ENCODE results near the gene MGARP. TPM values are rescaled to one million over a fixed set of nuclear protein-coding genes. Genes with fewer than 3 reads are reported as not detected.
A peak's percentile ranks its signal among the peaks of the same experiment; 100 is the strongest.

The MGARP gene
- polyA plus RNA-seq, 1 of the 3 experiments (the other 2 are of a cell fraction), result 22.9 TPM

GRCh38 chr4:139265654-139266053, 14.4 kb downstream of the MGARP start:
- Histone ChIP-seq H3K79me2 (ENCODE audit: insufficient read depth) (no peaks in the 10 kb centered on the region), H3K4me3 (ENCODE audit: low read depth in 2 of 2, low read length in 1 of 2) (peak overlapping the region in 1 of 2 experiments; percentile 59; a peak in 1 of 4 replicates), H3K9ac (no peak overlapping the region), H3K27me3 (ENCODE audit: insufficient read depth) (no peaks in the 10 kb centered on the region), H3K4me1 (ENCODE audit: control insufficient read depth in 1 of 2, insufficient read depth in 2 of 2, low read depth in 1 of 2, low read length in 1 of 2) (peaks cover 8 to 20% of the 10 kb centered on the region in 2 experiments), H3K36me3 (replicated peaks in 1 of 2; ENCODE audit: control insufficient read depth in 1 of 2, insufficient read depth in 2 of 2, low read length in 1 of 2) (no peaks in the 10 kb centered on the region), H4K20me1 (ENCODE audit: insufficient read depth) (no peaks in the 10 kb centered on the region), H3K27ac (ENCODE audit: low read depth in 2 of 2, low read length in 1 of 2) (peak overlapping the region; percentile 79 to 84; a peak in 3 of 4 replicates), H3F3A (replicated peaks; ENCODE audit: insufficient read depth) (peaks cover 26% of the 10 kb centered on the region), H2AFZ (ENCODE audit: low read depth) (peak overlapping the region; percentile 90), H3K4me2 (peak overlapping the region; percentile 74), H3K9me2 (no peaks in the 10 kb centered on the region), H3K9me3 (no peaks in the 10 kb centered on the region)
- POLR2A ChIA-PET, result interaction anchor here (0.5 kb wide), 1 partner anchor 20 kb away, joined by 3 read pairs; no protein-coding TSS in a partner anchor
- WGBS (ENCODE audit: low lambda C conversion rate), result 61% methylated on average over 3 of the region's 3 CpGs
- no peak for TF ChIP-seq EZH2phosphoT487 (IDR thresholded peaks at IDR 0.05; ENCODE audit: borderline replicate concordance, low read depth)
- TF ChIP-seq EP300 (IDR thresholded peaks at IDR 0.05; ENCODE audit: borderline replicate concordance in 1 of 2, low read depth in 1 of 2, low read length in 1 of 2), result no peak
- no peak for TF ChIP-seq CTCF (IDR thresholded peaks at IDR 0.05)
- TF ChIP-seq MXI1 (IDR thresholded peaks at IDR 0.05; ENCODE audit: low read depth, low read length), result no peak
- TF ChIP-seq RFX5 (IDR thresholded peaks at IDR 0.05; ENCODE audit: low read length), result no peak
- TF ChIP-seq TAF1 (IDR thresholded peaks at IDR 0.05; ENCODE audit: borderline replicate concordance, low read depth, low read length), result no peak
- TF ChIP-seq RXRA (IDR thresholded peaks at IDR 0.05; ENCODE audit: borderline replicate concordance, low read depth), result no peak
- no peak for TF ChIP-seq FOXJ3 (CRISPR knock-in tag; IDR thresholded peaks at IDR 0.05)
- no peak for TF ChIP-seq RAD21 (IDR thresholded peaks at IDR 0.05; ENCODE audit: low read length)
- TF ChIP-seq ZBTB33 (IDR thresholded peaks at IDR 0.05; ENCODE audit: borderline replicate concordance, low read depth), result no peak
- CTCF ChIA-PET, result interaction anchor here (1.2 to 3.3 kb wide), 3 partner anchors 12 to 30 kb away, joined by 3 to 9 read pairs (median 4); no protein-coding TSS in a partner anchor
- no peak for DNase-seq

- Histone ChIP-seq H3K27me3 (ENCODE audit: insufficient read depth) (no peaks in the 10 kb centered on the region), H3K4me3 (ENCODE audit: low read depth in 2 of 2, low read length in 1 of 2) (no peak overlapping the region), H3K9ac (no peak overlapping the region), H3F3A (replicated peaks; ENCODE audit: insufficient read depth) (peaks cover 11% of the 10 kb centered on the region), H3K27ac (ENCODE audit: low read depth in 2 of 2, low read length in 1 of 2) (no peak overlapping the region; a peak in 1 of 4 replicates), H3K9me2 (no peaks in the 10 kb centered on the region), H3K9me3 (no peaks in the 10 kb centered on the region), H3K4me1 (ENCODE audit: control insufficient read depth in 1 of 2, insufficient read depth in 2 of 2, low read depth in 1 of 2, low read length in 1 of 2) (peaks cover 4 to 13% of the 10 kb centered on the region in 2 experiments; a peak in 3 of 4 replicates), H3K36me3 (replicated peaks in 1 of 2; ENCODE audit: control insufficient read depth in 1 of 2, insufficient read depth in 2 of 2, low read length in 1 of 2) (no peaks in the 10 kb centered on the region), H4K20me1 (ENCODE audit: insufficient read depth) (no peaks in the 10 kb centered on the region), H2AFZ (ENCODE audit: low read depth) (no peak overlapping the region), H3K4me2 (no peak overlapping the region), H3K79me2 (ENCODE audit: insufficient read depth) (no peaks in the 10 kb centered on the region)
- ChIA-PET POLR2A (no interaction called here), CTCF (interaction anchor here (0.9 to 1.0 kb wide), 2 partner anchors 11 to 14 kb away, joined by 3 to 4 read pairs; no protein-coding TSS in a partner anchor)
- WGBS (ENCODE audit: low lambda C conversion rate), result 35% methylated on average over 2 of the region's 2 CpGs
- DNase-seq, result no peak
- TF ChIP-seq MEF2A (IDR thresholded peaks at IDR 0.05; ENCODE audit: borderline replicate concordance, low read depth) (no peak), MAX (IDR thresholded peaks at IDR 0.05; ENCODE audit: low read depth) (no peak), RCOR1 (IDR thresholded peaks at IDR 0.05; ENCODE audit: low read length) (no peak), NFIC (IDR thresholded peaks at IDR 0.05; ENCODE audit: borderline replicate concordance) (no peak), NRF1 (IDR thresholded peaks at IDR 0.05; ENCODE audit: low read depth, low read length) (no peak), IRF3 (IDR thresholded peaks at IDR 0.05; ENCODE audit: low read depth, low read length) (no peak), EZH2phosphoT487 (IDR thresholded peaks at IDR 0.05; ENCODE audit: borderline replicate concordance, low read depth) (no peak), CTCF (IDR thresholded peaks at IDR 0.05) (no peak), POLR2AphosphoS5 (IDR thresholded peaks at IDR 0.05; ENCODE audit: low read depth, low read length) (no peak), MXI1 (IDR thresholded peaks at IDR 0.05; ENCODE audit: low read depth, low read length) (no peak), TEAD4 (IDR thresholded peaks at IDR 0.05; ENCODE audit: borderline replicate concordance, insufficient read depth) (no peak), RFX5 (IDR thresholded peaks at IDR 0.05; ENCODE audit: low read length) (no peak), FOXM1 (IDR thresholded peaks at IDR 0.05; ENCODE audit: low read depth) (no peak), EP300 (IDR thresholded peaks at IDR 0.05; ENCODE audit: borderline replicate concordance in 1 of 2, low read depth in 1 of 2, low read length in 1 of 2) (no peak)
Observed at GRCh38 chr4:139256349-139256748, 23.7 kb downstream of the MGARP start.
